ENCODE measurements around the gene PRR20G.

- no peak for TF ChIP-seq EZH2 (IDR thresholded peaks at IDR 0.05; ENCODE audit: borderline replicate concordance, low read length)
- TF ChIP-seq CTCF (IDR thresholded peaks at IDR 0.05; ENCODE audit: low read length) = no peak
These were observed 3.8 kb upstream of the PRR20G start for GRCh38 chr3:127291611-127292010.

Measured in OCI-LY1 (cell line).